ENCODE results near the gene DCAF12. TPM values are rescaled to one million over a fixed set of nuclear protein-coding genes. Genes with fewer than 3 reads are reported as not detected.

The DCAF12 gene
- total and polyA plus RNA-seq, 2 of the 13 experiments (the other 11 are each of a cell fraction or from before 2014, with no cell fraction given): 26.8 to 37.4 TPM

- TF ChIP-seq, protein P1, sequence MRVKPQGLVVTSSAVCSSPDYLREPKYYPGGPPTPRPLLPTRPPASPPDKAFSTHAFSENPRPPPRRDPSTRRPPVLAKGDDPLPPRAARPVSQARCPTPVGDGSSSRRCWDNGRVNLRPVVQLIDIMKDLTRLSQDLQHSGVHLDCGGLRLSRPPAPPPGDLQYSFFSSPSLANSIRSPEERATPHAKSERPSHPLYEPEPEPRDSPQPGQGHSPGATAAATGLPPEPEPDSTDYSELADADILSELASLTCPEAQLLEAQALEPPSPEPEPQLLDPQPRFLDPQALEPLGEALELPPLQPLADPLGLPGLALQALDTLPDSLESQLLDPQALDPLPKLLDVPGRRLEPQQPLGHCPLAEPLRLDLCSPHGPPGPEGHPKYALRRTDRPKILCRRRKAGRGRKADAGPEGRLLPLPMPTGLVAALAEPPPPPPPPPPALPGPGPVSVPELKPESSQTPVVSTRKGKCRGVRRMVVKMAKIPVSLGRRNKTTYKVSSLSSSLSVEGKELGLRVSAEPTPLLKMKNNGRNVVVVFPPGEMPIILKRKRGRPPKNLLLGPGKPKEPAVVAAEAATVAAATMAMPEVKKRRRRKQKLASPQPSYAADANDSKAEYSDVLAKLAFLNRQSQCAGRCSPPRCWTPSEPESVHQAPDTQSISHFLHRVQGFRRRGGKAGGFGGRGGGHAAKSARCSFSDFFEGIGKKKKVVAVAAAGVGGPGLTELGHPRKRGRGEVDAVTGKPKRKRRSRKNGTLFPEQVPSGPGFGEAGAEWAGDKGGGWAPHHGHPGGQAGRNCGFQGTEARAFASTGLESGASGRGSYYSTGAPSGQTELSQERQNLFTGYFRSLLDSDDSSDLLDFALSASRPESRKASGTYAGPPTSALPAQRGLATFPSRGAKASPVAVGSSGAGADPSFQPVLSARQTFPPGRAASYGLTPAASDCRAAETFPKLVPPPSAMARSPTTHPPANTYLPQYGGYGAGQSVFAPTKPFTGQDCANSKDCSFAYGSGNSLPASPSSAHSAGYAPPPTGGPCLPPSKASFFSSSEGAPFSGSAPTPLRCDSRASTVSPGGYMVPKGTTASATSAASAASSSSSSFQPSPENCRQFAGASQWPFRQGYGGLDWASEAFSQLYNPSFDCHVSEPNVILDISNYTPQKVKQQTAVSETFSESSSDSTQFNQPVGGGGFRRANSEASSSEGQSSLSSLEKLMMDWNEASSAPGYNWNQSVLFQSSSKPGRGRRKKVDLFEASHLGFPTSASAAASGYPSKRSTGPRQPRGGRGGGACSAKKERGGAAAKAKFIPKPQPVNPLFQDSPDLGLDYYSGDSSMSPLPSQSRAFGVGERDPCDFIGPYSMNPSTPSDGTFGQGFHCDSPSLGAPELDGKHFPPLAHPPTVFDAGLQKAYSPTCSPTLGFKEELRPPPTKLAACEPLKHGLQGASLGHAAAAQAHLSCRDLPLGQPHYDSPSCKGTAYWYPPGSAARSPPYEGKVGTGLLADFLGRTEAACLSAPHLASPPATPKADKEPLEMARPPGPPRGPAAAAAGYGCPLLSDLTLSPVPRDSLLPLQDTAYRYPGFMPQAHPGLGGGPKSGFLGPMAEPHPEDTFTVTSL (CRISPR knock-in tag; IDR thresholded peaks at IDR 0.05; ENCODE audit: borderline replicate concordance): 0 out of 2 replicates have a peak, but pooled peaks have one; percentile 43
- TF ChIP-seq ZNF225 (CRISPR knock-in tag; IDR thresholded peaks at IDR 0.05): 0 out of 2 replicates have a peak, but pooled peaks have one; percentile 29
- TF ChIP-seq PCBP1 (IDR thresholded peaks at IDR 0.05; ENCODE audit: borderline replicate concordance, low read depth, low read length): peak; percentile 18; the same call in 1 of the 2 replicates
- peak; percentile 83 for TF ChIP-seq SALL1 (CRISPR knock-in tag; IDR thresholded peaks at IDR 0.05)
- no peak for TF ChIP-seq GABPA (IDR thresholded peaks at IDR 0.05; ENCODE audit: low read depth, low read length)
- peak; percentile 78 for TF ChIP-seq GABPA (CRISPR knock-in tag; IDR thresholded peaks at IDR 0.05; ENCODE audit: low read depth)
- TF ChIP-seq ARNT (IDR thresholded peaks at IDR 0.05): no peak
- TF ChIP-seq SNAPC4 (CRISPR knock-in tag; IDR thresholded peaks at IDR 0.05): peak; percentile 94
- TF ChIP-seq SIN3A (IDR thresholded peaks at IDR 0.05; ENCODE audit: borderline replicate concordance, low read depth, low read length): peak; percentile 67; the same call in 1 of the 2 replicates
- peak; percentile 70 for TF ChIP-seq ZNF710 (CRISPR knock-in tag; IDR thresholded peaks at IDR 0.05; ENCODE audit: borderline replicate concordance)
- peak; percentile 52; the same call in 1 of the 2 replicates for TF ChIP-seq ZNF724P (CRISPR knock-in tag; IDR thresholded peaks at IDR 0.05; ENCODE audit: borderline replicate concordance)
- TF ChIP-seq CBX5 (CRISPR knock-in tag; IDR thresholded peaks at IDR 0.05; ENCODE audit: borderline replicate concordance): peak; percentile 25; the same call in 1 of the 2 replicates
- peak; percentile 92 for TF ChIP-seq BRF2 (CRISPR knock-in tag; IDR thresholded peaks at IDR 0.05)
- TF ChIP-seq ZNF20 (CRISPR knock-in tag; IDR thresholded peaks at IDR 0.05): 0 out of 2 replicates have a peak, but pooled peaks have one; percentile 83
Observed at GRCh38 chr9:34048727-34049629, 77.5 kb downstream of the DCAF12 start, which contains the start of gene UBAP2 (continued).
